ENCODE results near the gene SYNC.

- TF ChIP-seq ARNT (IDR thresholded peaks at IDR 0.05) (no peak), NFRKB (IDR thresholded peaks at IDR 0.05) (no peak), FOXK2 (IDR thresholded peaks at IDR 0.05) (no peak), FOXA1 (IDR thresholded peaks at IDR 0.05) (no peak), SP1 (IDR thresholded peaks at IDR 0.05) (no peak), BHLHE40 (IDR thresholded peaks at IDR 0.05; ENCODE audit: borderline replicate concordance) (no peak), TARDBP (IDR thresholded peaks at IDR 0.05) (no peak), FOXM1 (IDR thresholded peaks at IDR 0.05; ENCODE audit: borderline replicate concordance) (no peak), SUZ12 (IDR thresholded peaks at IDR 0.05) (no peak), HDGF (IDR thresholded peaks at IDR 0.05; ENCODE audit: borderline replicate concordance) (no peak), PKNOX1 (IDR thresholded peaks at IDR 0.05) (no peak), ZNF384 (IDR thresholded peaks at IDR 0.05) (no peak), ELF4 (IDR thresholded peaks at IDR 0.05) (no peak)
Observed at GRCh38 chr1:32748926-32749325, 46.4 kb upstream of the SYNC start.

Measured in HEK293T (cell line).